A549 (cell line): ENCODE results near the gene EXOC4. TPM values are rescaled to one million over a fixed set of nuclear protein-coding genes. Genes with fewer than 3 reads are reported as not detected.

ENCODE experiments used
- ATAC-seq, 2 experiments: fragments of 200-7000 bp in 1 of 2; fragments of >200 bp in 1 of 2; cut with Nextera tagmentation in 1 of 2; cut with Tn5 transposase in 1 of 2; 3 replicates each; pipeline versions ENCODE4 v1.8.0 to v1.9.1; 2018 to 2020; ENCODE audit warnings: mild to moderate bottlenecking in 1 of 2, moderate library complexity in 1 of 2
- CTCF ChIA-PET: fragments of 300-600 bp; sonication (Branson Sonifier 250); formaldehyde crosslinking; extraction: SDS; loops from one replicate; lab custom pipeline; 2021; ENCODE audit warnings: antibody characterized with exemption, inconsistent platforms; lab: Yijun Ruan, JAX
- POLR2A ChIA-PET: fragments of 350-600 bp; formaldehyde crosslinking; extraction: SDS; loops from one replicate; lab custom pipeline; 2021; ENCODE audit warnings: antibody characterized with exemption, inconsistent platforms; lab: Yijun Ruan, JAX
- DNase-seq, 2 experiments: peaks; one replicate each; pipeline versions ENCODE4 v3.0.0 to v3.0.0-alpha.2; 2011 to 2016; ENCODE audit warnings: low read depth in 1 of 2, low spot score in 1 of 2
- FAIRE-seq: peaks from 2 replicates; lab custom pipeline; 2011; peaks lifted over from hg19 to GRCh38; lab: Jason Lieb, UNC
- H3K27ac ChIP-seq, 2 experiments: fragments of >200 bp; sonication (Bioruptor Twin); formaldehyde crosslinking; 3 replicates each; pipeline ENCODE4 v1.5.1; 2016 to 2017
- H3K4me1 ChIP-seq: fragments of >200 bp; sonication (Bioruptor Twin); formaldehyde crosslinking; 3 replicates; pipeline ENCODE4 v1.6.1; 2016
- H3K4me2 ChIP-seq: fragments of >200 bp; sonication (Bioruptor Twin); formaldehyde crosslinking; 3 replicates; pipeline ENCODE4 v1.6.1; 2016
- H3K4me3 ChIP-seq: fragments of >200 bp; sonication (Bioruptor Twin); formaldehyde crosslinking; 3 replicates; pipeline ENCODE4 v1.5.1; 2016
- H3K9me3 ChIP-seq: fragments of >200 bp; sonication (Bioruptor Twin); formaldehyde crosslinking; 3 replicates; pipeline ENCODE4 v1.6.1; 2016
- BHLHE40 ChIP-seq: IDR thresholded peaks from 2 replicates; pipeline ENCODE4 v1.6.1; 2012; ENCODE audit warnings: low read depth, low read length, inconsistent platforms
- CHD2 ChIP-seq: fragments of 150-350 bp; IDR thresholded peaks from 2 replicates; pipeline ENCODE4 v1.6.1; 2014; ENCODE audit warnings: low read length; ENCODE audit not compliant: partially characterized antibody
- CHD4 ChIP-seq: fragments of 200-600 bp; sonication (generic); IDR thresholded peaks from 2 replicates; pipeline ENCODE4 v1.6.1; 2016; ENCODE audit warnings: antibody characterized with exemption, mild to moderate bottlenecking, borderline replicate concordance
- EHF ChIP-seq: fragments of 250-450 bp; sonication (Bioruptor Pico); IDR thresholded peaks from 2 replicates; pipeline ENCODE4 v1.5.0; 2020; ENCODE audit warnings: mild to moderate bottlenecking
- ESRRA ChIP-seq: fragments of 150-350 bp; IDR thresholded peaks from 2 replicates; pipeline ENCODE4 v1.6.1; 2014; ENCODE audit warnings: mild to moderate bottlenecking, low read length, borderline replicate concordance
- HDAC2 ChIP-seq: fragments of 200-600 bp; sonication (generic); IDR thresholded peaks from 2 replicates; pipeline ENCODE4 v1.6.1; 2016
- HOXB13 ChIP-seq: fragments of 250-450 bp; sonication (Bioruptor Pico); IDR thresholded peaks from 2 replicates; pipeline ENCODE4 v1.5.0; 2020; ENCODE audit warnings: low read depth, mild to moderate bottlenecking, moderate library complexity
- JUN ChIP-seq, 2 experiments: fragments of >200 bp; sonication (Bioruptor Twin); formaldehyde crosslinking; IDR thresholded peaks; 2 replicates in 1 of 2; 3 replicates in 1 of 2; pipeline ENCODE4 v1.6.1; 2016 to 2017
- JUNB ChIP-seq: fragments of >200 bp; sonication (Bioruptor Twin); formaldehyde crosslinking; IDR thresholded peaks from 2 replicates; pipeline ENCODE4 v1.6.1; 2016
- MAFK ChIP-seq: fragments of 450-650 bp; IDR thresholded peaks from 2 replicates; pipeline ENCODE4 v1.6.1; 2014; ENCODE audit not compliant: partially characterized antibody
- MAZ ChIP-seq: fragments of 150-350 bp; IDR thresholded peaks from 2 replicates; pipeline ENCODE4 v1.6.1; 2014; ENCODE audit warnings: antibody characterized with exemption, low read depth, low read length, borderline replicate concordance
- POLR2AphosphoS2 ChIP-seq: conservative IDR thresholded peaks from 2 replicates; pipeline ENCODE4 v1.6.1; 2012; ENCODE audit warnings: low read length, improper control_type of control experiment, inconsistent platforms
- REST ChIP-seq: fragments of 200-600 bp; sonication (generic); IDR thresholded peaks from 2 replicates; pipeline ENCODE4 v1.6.1; 2016; ENCODE audit warnings: antibody characterized with exemption, mild to moderate bottlenecking, moderate library complexity
- RFX5 ChIP-seq: fragments of 450-650 bp; IDR thresholded peaks from 2 replicates; pipeline ENCODE4 v1.7.1; 2014; ENCODE audit warnings: antibody characterized with exemption, mild to moderate bottlenecking, moderate library complexity
- RNF2 ChIP-seq: fragments of 200-600 bp; sonication (generic); IDR thresholded peaks from 2 replicates; pipeline ENCODE4 v1.6.1; 2016; ENCODE audit warnings: low read depth, mild to moderate bottlenecking, antibody characterized with exemption, moderate library complexity, borderline replicate concordance
- ZC3H11A ChIP-seq: fragments of 450-650 bp; IDR thresholded peaks from 2 replicates; pipeline ENCODE4 v1.6.1; 2014; ENCODE audit warnings: antibody characterized with exemption, mild to moderate bottlenecking
- ZSCAN20 ChIP-seq: fragments of 250-450 bp; sonication (Bioruptor Pico); IDR thresholded peaks from 2 replicates; pipeline ENCODE4 v1.8.0; 2022; ENCODE audit warnings: mild to moderate bottlenecking, moderate library complexity
- WGBS: methylation state at CpG from one replicate; pipeline ENCODE4 v1.1.6; 2017; ENCODE audit errors: missing lambda C conversion rate; 5-methylcytosine and 5-hydroxymethylcytosine counted together
- polyA plus RNA-seq, 4 experiments: library from polyadenylated mRNA; depleted of rRNA in 3 of 4; stranded (reverse); fragments of >200 nt; fragmentation: RNase III in 1 of 4; extraction: RNeasy Plus Mini Kit Qiagen cat#74134 plus additional on column Dnase treatment in 1 of 4; gene quantifications; 2 replicates in 3 of 4; 3 replicates in 1 of 4; pipeline ENCODE4 v1.2.3, GENCODE V29; 2011 to 2017
- TF ChIP-seq, protein P1 (sequence below): fragments of 150-350 bp; IDR thresholded peaks from 2 replicates; pipeline ENCODE4 v1.6.1; 2014; ENCODE audit warnings: low read depth, mild to moderate bottlenecking, low read length
- TF ChIP-seq, protein P2 (sequence below): fragments of >200 bp; sonication (Bioruptor Twin); formaldehyde crosslinking; IDR thresholded peaks from 3 replicates; pipeline ENCODE4 v1.5.1; 2016
- TF ChIP-seq, protein P3 (sequence below): fragments of >200 bp; sonication (Bioruptor Twin); formaldehyde crosslinking; IDR thresholded peaks from 3 replicates; pipeline ENCODE4 v1.6.1; 2016

Gene EXOC4
- polyA plus RNA-seq, 2 of the 4 experiments (the other 2 are of a cell fraction): 33.4 to 73.1 TPM

DNA sequence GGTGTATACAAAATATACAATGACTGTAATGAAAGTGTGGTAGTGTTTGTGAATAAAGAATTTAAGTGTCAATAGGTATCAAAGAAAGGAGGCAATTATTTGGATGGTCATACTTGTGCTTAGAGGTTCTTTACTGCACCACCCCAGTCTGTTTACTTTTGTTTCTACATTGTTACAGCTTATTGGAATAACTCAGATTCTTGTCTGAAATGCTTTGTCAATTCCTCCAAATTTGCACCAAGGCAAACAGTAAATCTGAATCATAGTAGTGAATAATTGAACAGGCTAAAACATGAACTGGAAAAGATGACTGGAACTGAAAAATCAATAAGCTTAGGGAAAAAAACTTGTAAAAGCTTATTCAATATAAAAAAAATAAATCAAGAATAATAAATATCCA lies 319.2 kb downstream of the EXOC4 start (continued):
- TF ChIP-seq REST: no peak
- TF ChIP-seq CHD4: no peak
- no peak for TF ChIP-seq EHF (CRISPR knock-in tag)
- TF ChIP-seq ESRRA: no peak

DNA sequence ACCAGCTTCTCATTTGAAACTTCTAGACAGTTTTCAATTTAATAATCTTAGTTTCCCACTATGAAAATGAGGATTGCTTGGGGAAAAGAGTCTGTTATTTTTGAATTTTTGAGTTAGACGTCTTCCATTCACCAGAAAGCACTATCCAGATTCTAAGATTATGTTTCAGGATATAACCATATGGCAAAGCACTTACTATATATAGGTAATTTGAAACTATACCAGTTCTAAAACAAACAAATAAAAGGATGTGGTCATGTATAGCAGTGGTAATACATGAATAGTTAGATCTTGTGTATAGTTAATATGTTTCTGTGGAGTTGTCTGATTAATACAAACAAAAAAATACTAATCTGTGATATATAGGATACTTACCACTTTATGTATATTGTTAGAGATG lies 320.0 kb downstream of the EXOC4 start:
- peak overlapping the region; percentile 14 to 48; a peak in 2 of 6 replicates for H3K27ac ChIP-seq
- H3K9me3 ChIP-seq: no peaks in the 10 kb centered on the region
- DNase-seq (no peak), ATAC-seq (no peak), FAIRE-seq (no peak)
- H3K4me3 ChIP-seq: no peak overlapping the region
- CTCF ChIA-PET: no interaction called here
- H3K4me2 ChIP-seq: peak overlapping the region; percentile 61; the same call in 2 of the 3 replicates
- POLR2A ChIA-PET: no interaction called here
- TF ChIP-seq HDAC2: no peak
- TF ChIP-seq, protein P1, sequence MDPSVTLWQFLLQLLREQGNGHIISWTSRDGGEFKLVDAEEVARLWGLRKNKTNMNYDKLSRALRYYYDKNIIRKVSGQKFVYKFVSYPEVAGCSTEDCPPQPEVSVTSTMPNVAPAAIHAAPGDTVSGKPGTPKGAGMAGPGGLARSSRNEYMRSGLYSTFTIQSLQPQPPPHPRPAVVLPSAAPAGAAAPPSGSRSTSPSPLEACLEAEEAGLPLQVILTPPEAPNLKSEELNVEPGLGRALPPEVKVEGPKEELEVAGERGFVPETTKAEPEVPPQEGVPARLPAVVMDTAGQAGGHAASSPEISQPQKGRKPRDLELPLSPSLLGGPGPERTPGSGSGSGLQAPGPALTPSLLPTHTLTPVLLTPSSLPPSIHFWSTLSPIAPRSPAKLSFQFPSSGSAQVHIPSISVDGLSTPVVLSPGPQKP: no peak
- TF ChIP-seq, protein P2, sequence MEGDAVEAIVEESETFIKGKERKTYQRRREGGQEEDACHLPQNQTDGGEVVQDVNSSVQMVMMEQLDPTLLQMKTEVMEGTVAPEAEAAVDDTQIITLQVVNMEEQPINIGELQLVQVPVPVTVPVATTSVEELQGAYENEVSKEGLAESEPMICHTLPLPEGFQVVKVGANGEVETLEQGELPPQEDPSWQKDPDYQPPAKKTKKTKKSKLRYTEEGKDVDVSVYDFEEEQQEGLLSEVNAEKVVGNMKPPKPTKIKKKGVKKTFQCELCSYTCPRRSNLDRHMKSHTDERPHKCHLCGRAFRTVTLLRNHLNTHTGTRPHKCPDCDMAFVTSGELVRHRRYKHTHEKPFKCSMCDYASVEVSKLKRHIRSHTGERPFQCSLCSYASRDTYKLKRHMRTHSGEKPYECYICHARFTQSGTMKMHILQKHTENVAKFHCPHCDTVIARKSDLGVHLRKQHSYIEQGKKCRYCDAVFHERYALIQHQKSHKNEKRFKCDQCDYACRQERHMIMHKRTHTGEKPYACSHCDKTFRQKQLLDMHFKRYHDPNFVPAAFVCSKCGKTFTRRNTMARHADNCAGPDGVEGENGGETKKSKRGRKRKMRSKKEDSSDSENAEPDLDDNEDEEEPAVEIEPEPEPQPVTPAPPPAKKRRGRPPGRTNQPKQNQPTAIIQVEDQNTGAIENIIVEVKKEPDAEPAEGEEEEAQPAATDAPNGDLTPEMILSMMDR: no peak
- TF ChIP-seq RNF2: no peak
- TF ChIP-seq MAZ: no peak
- TF ChIP-seq ESRRA: no peak
- TF ChIP-seq MAFK: no peak
- TF ChIP-seq ZC3H11A: no peak
- TF ChIP-seq, protein P3, sequence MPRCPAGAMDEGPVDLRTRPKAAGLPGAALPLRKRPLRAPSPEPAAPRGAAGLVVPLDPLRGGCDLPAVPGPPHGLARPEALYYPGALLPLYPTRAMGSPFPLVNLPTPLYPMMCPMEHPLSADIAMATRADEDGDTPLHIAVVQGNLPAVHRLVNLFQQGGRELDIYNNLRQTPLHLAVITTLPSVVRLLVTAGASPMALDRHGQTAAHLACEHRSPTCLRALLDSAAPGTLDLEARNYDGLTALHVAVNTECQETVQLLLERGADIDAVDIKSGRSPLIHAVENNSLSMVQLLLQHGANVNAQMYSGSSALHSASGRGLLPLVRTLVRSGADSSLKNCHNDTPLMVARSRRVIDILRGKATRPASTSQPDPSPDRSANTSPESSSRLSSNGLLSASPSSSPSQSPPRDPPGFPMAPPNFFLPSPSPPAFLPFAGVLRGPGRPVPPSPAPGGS: no peak
- TF ChIP-seq RFX5: no peak
- no peak for TF ChIP-seq JUN (IDR thresholded peaks at IDR 0.05)
- no peak for TF ChIP-seq CHD2
- TF ChIP-seq JUNB: no peak
- no peak for TF ChIP-seq CHD4
- TF ChIP-seq HOXB13 (CRISPR knock-in tag): no peak
- TF ChIP-seq ZSCAN20 (CRISPR knock-in tag): no peak
- TF ChIP-seq BHLHE40: no peak
- no peak for TF ChIP-seq EHF (CRISPR knock-in tag)
- TF ChIP-seq POLR2AphosphoS2: no peak
- H3K4me1 ChIP-seq: peaks cover 40% of the 10 kb centered on the region
- 89% methylated on average over 1 of the region's 1 CpG for WGBS
